GM23248 (cell line): ENCODE data around the gene NEDD9. TPM values are rescaled to one million over a fixed set of nuclear protein-coding genes. Genes with fewer than 3 reads are reported as not detected.

Source experiments
- DNase-seq: peaks from one replicate; pipeline ENCODE4 v3.0.0-alpha.2; 2015
- H2AFZ ChIP-seq: fragments of 200-600 bp; sonication (generic); 2 replicates; pipeline ENCODE4 v1.6.1; 2016; ENCODE audit warnings: antibody characterized with exemption
- H3F3A ChIP-seq: fragments of 200-600 bp; sonication (generic); 2 replicates; pipeline ENCODE4 v1.6.1; 2016; ENCODE audit warnings: mild to moderate bottlenecking, antibody characterized with exemption, mixed run types; ENCODE audit not compliant: insufficient read depth
- H3K27ac ChIP-seq: fragments of 200-600 bp; sonication (generic); 2 replicates; pipeline ENCODE4 v1.5.1; 2016; ENCODE audit warnings: mild to moderate bottlenecking
- H3K27me3 ChIP-seq: fragments of 200-600 bp; sonication (generic); replicated peaks from 2 replicates; pipeline ENCODE4 v1.6.1; 2016; ENCODE audit warnings: mild to moderate bottlenecking; ENCODE audit not compliant: insufficient read depth
- H3K36me3 ChIP-seq: fragments of 200-600 bp; sonication (generic); 2 replicates; pipeline ENCODE4 v1.6.1; 2016; ENCODE audit warnings: low read depth, mild to moderate bottlenecking
- H3K4me1 ChIP-seq: fragments of 200-600 bp; sonication (generic); 2 replicates; pipeline ENCODE4 v1.6.1; 2016; ENCODE audit warnings: mild to moderate bottlenecking; ENCODE audit not compliant: insufficient read depth
- H3K4me2 ChIP-seq: fragments of 200-600 bp; sonication (generic); one replicate; pipeline ENCODE4 v1.6.1; 2016; ENCODE audit warnings: mild to moderate bottlenecking; ENCODE audit not compliant: unreplicated experiment
- H3K4me3 ChIP-seq: fragments of 200-600 bp; sonication (generic); 2 replicates; pipeline ENCODE4 v1.5.1; 2016; ENCODE audit warnings: mild to moderate bottlenecking
- H3K79me2 ChIP-seq: fragments of 200-600 bp; sonication (generic); 2 replicates; pipeline ENCODE4 v1.6.1; 2016; ENCODE audit warnings: mild to moderate bottlenecking; ENCODE audit not compliant: insufficient read depth
- H3K9ac ChIP-seq: fragments of 200-600 bp; sonication (generic); 2 replicates; pipeline ENCODE4 v1.6.1; 2016; ENCODE audit warnings: mild to moderate bottlenecking
- H3K9me2 ChIP-seq: fragments of 200-600 bp; sonication (generic); 2 replicates; pipeline ENCODE4 v1.6.1; 2016; ENCODE audit warnings: mixed run types, mild to moderate bottlenecking, moderate library complexity; ENCODE audit not compliant: insufficient read depth
- H3K9me3 ChIP-seq: fragments of 200-600 bp; sonication (generic); one replicate; pipeline ENCODE4 v1.6.1; 2017; ENCODE audit warnings: low read depth
- H4K20me1 ChIP-seq: fragments of 200-600 bp; sonication (generic); 2 replicates; pipeline ENCODE4 v1.6.0; 2016; ENCODE audit not compliant: insufficient read depth
- EZH2 ChIP-seq: fragments of 200-600 bp; sonication (generic); IDR thresholded peaks from 2 replicates; pipeline ENCODE4 v1.6.1; 2018; ENCODE audit warnings: antibody characterized with exemption, mild to moderate bottlenecking; ENCODE audit not compliant: insufficient read depth, poor library complexity, severe bottlenecking
- EZH2phosphoT487 ChIP-seq: fragments of 200-600 bp; sonication (generic); IDR thresholded peaks from 2 replicates; pipeline ENCODE4 v1.6.1; 2018; ENCODE audit warnings: antibody characterized with exemption, moderate library complexity, mild to moderate bottlenecking, low read depth; ENCODE audit not compliant: insufficient read depth
- WGBS, 2 experiments: methylation state at CpG; one replicate each; pipeline ENCODE4 v1.1.6; 2015 to 2017; ENCODE audit warnings: low lambda C conversion rate in 2 of 2, low coverage in 1 of 2; ENCODE audit errors: missing lambda C conversion rate in 2 of 2; 5-methylcytosine and 5-hydroxymethylcytosine counted together
- in situ Hi-C: fragments of 300-500 bp; cut with MboI; formaldehyde crosslinking; loops from 2 replicates; pipeline ENCODE4 v1.15.0; 2020
- polyA plus RNA-seq: library from polyadenylated mRNA; unstranded; fragments of >200 nt; fragmentation: Nextera tagmentation; extraction: Ambion mirVana; gene quantifications from 2 replicates; pipeline ENCODE4 v1.2.1, GENCODE V29; 2016
- total RNA-seq: library from RNA; depleted of rRNA; stranded (reverse); fragments of >200 nt; shearing (Covaris generic); gene quantifications from 2 replicates; pipeline ENCODE4 v1.2.3, GENCODE V29; 2014

Gene NEDD9
- total and polyA plus RNA-seq, 2 experiments from 2014 or later = 3.0 to 4.2 TPM

DNA sequence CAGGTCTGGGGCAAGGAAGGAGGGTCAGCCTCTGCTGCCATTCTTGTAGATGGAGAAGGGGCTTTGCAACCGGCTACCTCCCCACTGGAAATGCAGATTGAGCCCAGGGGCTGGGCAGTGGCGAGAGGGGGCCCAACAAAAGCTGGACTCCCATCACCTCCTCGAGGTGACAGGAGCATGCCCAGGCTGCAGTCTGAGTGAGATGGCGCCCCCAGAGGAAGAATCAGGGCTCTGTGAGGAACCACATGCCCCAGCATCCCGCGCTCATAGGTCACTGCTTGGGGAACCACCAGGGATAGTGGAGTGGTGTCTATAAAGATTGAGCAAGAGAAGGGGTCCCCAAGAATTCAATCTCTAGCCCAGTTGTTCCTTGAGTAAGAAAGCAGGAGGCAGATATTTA is 31.6 kb upstream of the NEDD9 start:
- Histone ChIP-seq H3K36me3 (no peaks in the 10 kb centered on the region), H3K9me2 (no peaks in the 10 kb centered on the region), H3K4me2 (no peak overlapping the region), H3K4me3 (no peak overlapping the region), H3F3A (0 out of 2 replicates have a peak, but pooled peaks cover 5% of the 10 kb centered on the region), H3K9me3 (no peaks in the 10 kb centered on the region), H4K20me1 (no peaks in the 10 kb centered on the region), H3K27ac (no peak overlapping the region), H2AFZ (no peak overlapping the region), H3K9ac (no peak overlapping the region), H3K79me2 (no peaks in the 10 kb centered on the region), H3K27me3 (no peaks in the 10 kb centered on the region), H3K4me1 (peaks cover 14% of the 10 kb centered on the region)
- TF ChIP-seq EZH2 (no peak), EZH2phosphoT487 (no peak)
- WGBS, 2 experiments = 87 to 91% methylated on average over 5 to 6 of the region's 6 CpGs
- no peak for DNase-seq
- in situ Hi-C loops = no loop called here

DNA sequence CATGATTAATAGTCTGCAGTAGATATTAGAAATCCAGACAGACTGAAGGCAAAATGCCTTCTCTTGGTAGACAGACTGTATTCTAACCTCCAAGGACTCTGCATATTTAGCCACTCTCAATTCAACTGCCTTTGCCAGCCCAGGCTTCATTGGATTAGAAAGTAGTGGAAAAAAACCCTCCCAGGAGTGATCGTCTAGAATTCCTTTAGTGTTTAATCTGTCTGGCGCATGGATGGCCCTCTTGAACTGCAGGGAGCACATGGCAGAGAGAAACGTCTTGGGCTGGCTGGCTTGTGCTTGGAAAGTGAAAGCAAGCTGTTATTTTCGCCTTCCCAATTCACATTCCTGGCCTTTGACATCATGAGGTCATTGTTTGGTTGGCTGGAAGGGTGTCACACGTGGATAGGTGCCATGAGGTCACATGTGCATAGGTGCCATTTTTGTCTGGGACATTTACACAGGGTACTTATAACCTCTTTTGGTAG is 30.9 kb upstream of the NEDD9 start:
- peak overlapping the region; percentile 35 for H3K4me3 ChIP-seq

DNA sequence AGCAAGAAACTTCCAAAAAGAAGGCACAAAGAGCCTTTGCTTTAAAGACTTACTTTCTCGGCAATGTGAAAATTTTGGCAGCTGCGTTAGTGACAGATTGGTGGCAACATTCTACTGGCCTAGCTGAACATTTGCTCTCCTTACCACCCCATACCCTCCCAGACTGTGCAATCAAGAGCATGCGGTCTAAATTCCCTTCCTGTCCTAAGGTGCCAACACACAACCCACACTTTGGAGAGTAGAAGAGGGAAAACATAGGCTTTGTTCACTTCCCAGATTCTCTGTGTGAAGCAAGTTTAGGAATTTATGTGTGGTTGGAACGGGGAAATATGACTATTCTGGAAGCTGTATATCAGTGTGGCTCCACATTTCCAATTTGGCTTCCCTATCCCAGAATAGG is 29.8 kb upstream of the NEDD9 start:
- Histone ChIP-seq H3K36me3 (no peaks in the 10 kb centered on the region), H3K4me1 (peaks cover 14% of the 10 kb centered on the region), H3K9ac (no peak overlapping the region), H3K4me3 (no peak overlapping the region), H3K27me3 (no peaks in the 10 kb centered on the region), H3F3A (0 out of 2 replicates have a peak, but pooled peaks cover 5% of the 10 kb centered on the region), H2AFZ (no peak overlapping the region), H3K4me2 (no peak overlapping the region), H3K9me3 (no peaks in the 10 kb centered on the region), H4K20me1 (no peaks in the 10 kb centered on the region), H3K79me2 (no peaks in the 10 kb centered on the region), H3K27ac (no peak overlapping the region), H3K9me2 (no peaks in the 10 kb centered on the region)
- in situ Hi-C loops = no loop called here
- TF ChIP-seq EZH2phosphoT487 (no peak), EZH2 (no peak)
- no peak for DNase-seq
- 51 to 64% methylated on average over 4 of the region's 4 CpGs for WGBS, 2 experiments

More for the DNA sequence above, 30.9 kb upstream of the NEDD9 start:
- peak overlapping the region; percentile 69 for H3K4me2 ChIP-seq
- peak; percentile 81 for DNase-seq
- H3K79me2 ChIP-seq = no peaks in the 10 kb centered on the region
- no peaks in the 10 kb centered on the region for H3K9me3 ChIP-seq
- H3K27ac ChIP-seq = peak overlapping the region; percentile 38
- peak overlapping the region; percentile 48 for H3K9ac ChIP-seq
- no peaks in the 10 kb centered on the region for H3K36me3 ChIP-seq
- peaks cover 14% of the 10 kb centered on the region for H3K4me1 ChIP-seq
- H2AFZ ChIP-seq = peak overlapping the region; percentile 76
- no peaks in the 10 kb centered on the region for H4K20me1 ChIP-seq
- 11 to 15% methylated on average over 5 of the region's 5 CpGs for WGBS, 2 experiments
- H3F3A ChIP-seq = 0 out of 2 replicates have a peak, but pooled peaks cover 5% of the 10 kb centered on the region
- TF ChIP-seq EZH2 (no peak), EZH2phosphoT487 (no peak)
- no peaks in the 10 kb centered on the region for H3K27me3 ChIP-seq
- in situ Hi-C loops = no loop called here
- H3K9me2 ChIP-seq = no peaks in the 10 kb centered on the region

DNA sequence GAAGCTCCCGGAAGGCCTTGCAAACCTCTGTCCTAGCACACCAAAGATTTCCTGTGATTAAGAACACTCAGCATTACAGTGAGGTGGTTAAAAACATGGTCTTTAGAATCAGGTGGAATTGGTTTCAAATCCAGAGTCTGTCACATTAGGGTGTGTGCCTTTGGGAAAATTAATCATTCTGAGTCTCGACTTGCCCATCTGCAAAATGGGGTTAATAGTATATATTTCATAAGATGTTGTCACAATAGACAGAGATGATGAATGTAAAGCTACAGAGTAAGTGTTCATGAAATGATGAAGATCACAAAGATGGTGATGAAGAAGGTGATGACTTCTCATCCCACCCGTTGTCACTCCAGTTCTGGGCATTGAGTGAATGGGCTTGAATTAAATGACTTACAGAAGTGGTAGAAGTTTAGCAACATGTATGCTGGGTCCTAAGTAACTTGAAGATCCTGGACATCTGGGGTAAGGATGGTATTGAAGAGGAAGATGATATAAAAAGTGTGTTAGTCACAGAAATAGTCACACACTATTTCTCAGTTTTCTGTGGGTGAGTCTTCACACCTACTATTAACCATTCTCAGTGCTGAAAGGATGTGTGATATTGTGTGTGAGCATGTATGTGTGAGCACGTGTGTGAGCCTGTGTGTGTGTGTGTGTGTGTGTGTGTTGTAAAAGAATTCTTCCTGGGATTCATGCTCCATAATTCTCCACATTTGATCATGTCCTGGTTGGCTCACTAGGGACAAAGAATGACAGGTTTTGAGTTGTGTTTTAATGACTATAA is 28.0 kb upstream of the NEDD9 start:
- Histone ChIP-seq H3K27ac (no peak overlapping the region), H3K27me3 (no peaks in the 10 kb centered on the region), H2AFZ (no peak overlapping the region), H3K9ac (no peak overlapping the region), H4K20me1 (no peaks in the 10 kb centered on the region), H3K9me3 (no peaks in the 10 kb centered on the region), H3K4me3 (no peak overlapping the region), H3K4me1 (peaks cover 14% of the 10 kb centered on the region), H3K79me2 (no peaks in the 10 kb centered on the region), H3F3A (0 out of 2 replicates have a peak, but pooled peaks cover 5% of the 10 kb centered on the region), H3K36me3 (no peaks in the 10 kb centered on the region), H3K4me2 (no peak overlapping the region), H3K9me2 (no peaks in the 10 kb centered on the region)
- WGBS, 2 experiments = 94 to 98% methylated on average over 4 of the region's 4 CpGs
- in situ Hi-C loops = no loop called here
- DNase-seq = no peak
- no peak for TF ChIP-seq EZH2phosphoT487
- TF ChIP-seq EZH2 = no peak
